ENCODE results near the gene PDE2A. TPM values are rescaled to one million over a fixed set of nuclear protein-coding genes. Genes with fewer than 3 reads are reported as not detected.
A peak's percentile ranks its signal among the peaks of the same experiment; 100 is the strongest.

The PDE2A gene
- polyA plus RNA-seq, 1 donor (not counting 4 experiments of a cell fraction or from before 2014, with no cell fraction given): 0.38 TPM

DNA sequence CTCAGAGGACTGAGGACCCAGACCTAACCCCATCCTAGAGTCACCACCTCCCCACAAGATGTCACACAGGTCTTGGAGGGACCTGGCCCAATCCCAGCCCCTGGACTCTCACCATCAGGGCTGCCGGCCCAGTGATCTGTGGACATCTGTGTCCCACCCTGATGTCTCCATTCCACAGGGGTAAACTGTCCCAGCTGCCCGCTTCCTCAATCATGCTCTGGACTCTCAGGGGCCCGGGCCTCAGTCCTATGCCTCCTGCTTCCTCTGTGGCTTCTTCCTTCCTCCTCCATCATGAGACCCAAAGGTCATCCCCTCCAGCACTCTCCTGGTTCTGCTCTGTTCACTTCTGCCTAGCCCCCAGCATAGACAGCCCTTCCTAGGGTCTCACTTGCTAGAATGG, 45.8 kb upstream of the PDE2A start:
- H3K4me2 ChIP-seq (ENCODE audit: control insufficient read depth, extremely low read depth, insufficient read depth, low read depth, low read length): peak overlapping the region; percentile 99
- dilution Hi-C loops (cut with MboI; ENCODE audit: extremely low pct_ligation_motif_present, low sequenced_read_pairs): no loop called here
- no peak for DNase-seq (ENCODE audit: low read depth, low spot score)
- no peak overlapping the region for H2AFZ ChIP-seq (ENCODE audit: control insufficient read depth, low read length)
- peaks cover 7% of the 10 kb centered on the region for H4K20me1 ChIP-seq (ENCODE audit: control insufficient read depth, extremely low read depth, insufficient read depth, low read length)
- H3K9me1 ChIP-seq (ENCODE audit: control insufficient read depth, extremely low read depth, insufficient read depth, low read length): peaks cover 7% of the 10 kb centered on the region
- no peaks in the 10 kb centered on the region for H3K9me3 ChIP-seq (ENCODE audit: control insufficient read depth, low read depth, low read length)
- H3K4me1 ChIP-seq (ENCODE audit: control insufficient read depth, extremely low read depth, insufficient read depth, low read length): peaks cover 63% of the 10 kb centered on the region
- no peak for TF ChIP-seq EZH2 (IDR thresholded peaks at IDR 0.05; ENCODE audit: low read length)
- TF ChIP-seq, protein P1, sequence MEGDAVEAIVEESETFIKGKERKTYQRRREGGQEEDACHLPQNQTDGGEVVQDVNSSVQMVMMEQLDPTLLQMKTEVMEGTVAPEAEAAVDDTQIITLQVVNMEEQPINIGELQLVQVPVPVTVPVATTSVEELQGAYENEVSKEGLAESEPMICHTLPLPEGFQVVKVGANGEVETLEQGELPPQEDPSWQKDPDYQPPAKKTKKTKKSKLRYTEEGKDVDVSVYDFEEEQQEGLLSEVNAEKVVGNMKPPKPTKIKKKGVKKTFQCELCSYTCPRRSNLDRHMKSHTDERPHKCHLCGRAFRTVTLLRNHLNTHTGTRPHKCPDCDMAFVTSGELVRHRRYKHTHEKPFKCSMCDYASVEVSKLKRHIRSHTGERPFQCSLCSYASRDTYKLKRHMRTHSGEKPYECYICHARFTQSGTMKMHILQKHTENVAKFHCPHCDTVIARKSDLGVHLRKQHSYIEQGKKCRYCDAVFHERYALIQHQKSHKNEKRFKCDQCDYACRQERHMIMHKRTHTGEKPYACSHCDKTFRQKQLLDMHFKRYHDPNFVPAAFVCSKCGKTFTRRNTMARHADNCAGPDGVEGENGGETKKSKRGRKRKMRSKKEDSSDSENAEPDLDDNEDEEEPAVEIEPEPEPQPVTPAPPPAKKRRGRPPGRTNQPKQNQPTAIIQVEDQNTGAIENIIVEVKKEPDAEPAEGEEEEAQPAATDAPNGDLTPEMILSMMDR (optimal IDR thresholded peaks at IDR 0.05 in 1 of 3, IDR thresholded peaks at IDR 0.05 in 1 of 3, conservative IDR thresholded peaks at IDR 0.05 in 1 of 3; ENCODE audit: extremely low read depth in 1 of 3, insufficient read depth in 2 of 3, low read length in 3 of 3): no peak
- H3K9ac ChIP-seq (ENCODE audit: control insufficient read depth, extremely low read depth, insufficient read depth, low read length): no peak overlapping the region
- no peak for FAIRE-seq
- peaks cover 79% of the 10 kb centered on the region for H3K79me2 ChIP-seq (ENCODE audit: control insufficient read depth, insufficient read depth, low read length)
- no peak overlapping the region for H3K27ac ChIP-seq (ENCODE audit: control insufficient read depth, insufficient read depth, low read length)
- no peaks in the 10 kb centered on the region for H3K27me3 ChIP-seq (ENCODE audit: control insufficient read depth, extremely low read depth, insufficient read depth, low read length)
- peaks cover 14 to 28% of the 10 kb centered on the region in 2 experiments for H3K36me3 ChIP-seq (ENCODE audit: control insufficient read depth in 2 of 2, extremely low read depth in 1 of 2, insufficient read depth in 2 of 2, low read length in 2 of 2)
- no peak overlapping the region for H3K4me3 ChIP-seq (ENCODE audit: control insufficient read depth in 2 of 3, extremely low read depth in 1 of 3, insufficient read depth in 2 of 3, low read depth in 1 of 3, low read length in 3 of 3)

DNA sequence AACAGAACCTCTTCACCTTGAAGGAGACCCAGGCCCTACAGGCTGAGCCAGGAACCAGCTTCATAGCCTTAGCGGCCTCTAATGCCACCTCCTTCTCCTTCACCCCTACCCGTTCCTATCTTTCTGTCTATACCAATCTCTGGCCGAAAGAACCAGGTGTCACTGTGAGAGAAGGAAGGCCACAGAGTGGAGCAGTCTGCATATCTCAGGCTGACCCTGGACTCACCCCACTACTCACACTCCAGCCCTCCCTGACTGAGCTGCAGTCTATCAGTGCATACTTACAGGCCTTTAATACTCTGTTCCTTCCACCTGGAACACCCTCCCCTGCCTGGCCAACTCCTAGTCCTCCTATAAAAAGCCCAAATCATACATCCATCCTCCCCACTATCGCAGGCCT, 45.3 kb upstream of the PDE2A start:
- no peak overlapping the region for H3K4me3 ChIP-seq (ENCODE audit: control insufficient read depth in 2 of 3, extremely low read depth in 1 of 3, insufficient read depth in 2 of 3, low read depth in 1 of 3, low read length in 3 of 3)
- TF ChIP-seq, protein P1 (optimal IDR thresholded peaks at IDR 0.05 in 1 of 3, IDR thresholded peaks at IDR 0.05 in 1 of 3, conservative IDR thresholded peaks at IDR 0.05 in 1 of 3; ENCODE audit: extremely low read depth in 1 of 3, insufficient read depth in 2 of 3, low read length in 3 of 3): no peak
- TF ChIP-seq EZH2 (IDR thresholded peaks at IDR 0.05; ENCODE audit: low read length): no peak
- H3K79me2 ChIP-seq (ENCODE audit: control insufficient read depth, insufficient read depth, low read length): peaks cover 80% of the 10 kb centered on the region
- H3K36me3 ChIP-seq (ENCODE audit: control insufficient read depth in 2 of 2, extremely low read depth in 1 of 2, insufficient read depth in 2 of 2, low read length in 2 of 2): peaks cover 14 to 29% of the 10 kb centered on the region in 2 experiments
- H2AFZ ChIP-seq (ENCODE audit: control insufficient read depth, low read length): no peak overlapping the region
- no peaks in the 10 kb centered on the region for H3K9me3 ChIP-seq (ENCODE audit: control insufficient read depth, low read depth, low read length)
- H3K4me2 ChIP-seq (ENCODE audit: control insufficient read depth, extremely low read depth, insufficient read depth, low read depth, low read length): peak overlapping the region; percentile 30
- peaks cover 7% of the 10 kb centered on the region for H3K9me1 ChIP-seq (ENCODE audit: control insufficient read depth, extremely low read depth, insufficient read depth, low read length)
- FAIRE-seq (no peak), DNase-seq (ENCODE audit: low read depth, low spot score) (no peak)
- no peak overlapping the region for H3K9ac ChIP-seq (ENCODE audit: control insufficient read depth, extremely low read depth, insufficient read depth, low read length)
- no peaks in the 10 kb centered on the region for H3K27me3 ChIP-seq (ENCODE audit: control insufficient read depth, extremely low read depth, insufficient read depth, low read length)
- dilution Hi-C loops (cut with MboI; ENCODE audit: extremely low pct_ligation_motif_present, low sequenced_read_pairs): no loop called here
- no peak overlapping the region for H3K27ac ChIP-seq (ENCODE audit: control insufficient read depth, insufficient read depth, low read length)
- H4K20me1 ChIP-seq (ENCODE audit: control insufficient read depth, extremely low read depth, insufficient read depth, low read length): peaks cover 11% of the 10 kb centered on the region
- peaks cover 61% of the 10 kb centered on the region for H3K4me1 ChIP-seq (ENCODE audit: control insufficient read depth, extremely low read depth, insufficient read depth, low read length)
